CD4-positive, alpha-beta T cell (primary cell): ENCODE measurements around the gene CFAP45. TPM values are rescaled to one million over a fixed set of nuclear protein-coding genes. Genes with fewer than 3 reads are reported as not detected.
"Not testable (repeated sequence)": the region's sequence is repeated elsewhere in the genome, so short reads cannot be mapped to it uniquely, and the experiment has no call there.

Experiments used
- ATAC-seq: fragments of 200-7000 bp; cut with Tn5 transposase; one replicate; pipeline ENCODE4 v1.10.0; 2022; ENCODE audit warnings: mild to moderate bottlenecking; ENCODE audit not compliant: poor library complexity
- CTCF ChIA-PET: fragments of 350-600 bp; sonication (Branson Sonifier 250); formaldehyde crosslinking; loops from one replicate; lab custom pipeline; 2021; ENCODE audit warnings: antibody characterized with exemption, inconsistent platforms; lab: Charles Lee
- POLR2A ChIA-PET: fragments of 350-600 bp; sonication (Branson Sonifier 250); formaldehyde crosslinking; loops from one replicate; lab custom pipeline; 2021; ENCODE audit warnings: antibody characterized with exemption, inconsistent platforms; lab: Charles Lee
- DNase-seq, 14 experiments: peaks; one replicate each; pipeline ENCODE4 v3.0.0-alpha.2; 2013 to 2020; ENCODE audit warnings: mixed read lengths in 2 of 14
- H3K27ac ChIP-seq, 2 donors: one replicate each; pipeline versions ENCODE4 v1.5.1 to v1.7.0; 2013; ENCODE audit warnings: low read length in 2 of 2, low read depth in 1 of 2, mild to moderate bottlenecking in 1 of 2
- H3K27me3 ChIP-seq, 2 experiments: 1 replicate in 1 of 2; 2 replicates in 1 of 2; pipeline versions ENCODE4 v1.6.1 to v1.7.0; 2013; ENCODE audit warnings: low read length in 2 of 2, control low read depth in 1 of 2, mild to moderate bottlenecking in 1 of 2, moderate library complexity in 1 of 2; ENCODE audit not compliant: insufficient read depth in 2 of 2, control insufficient read depth in 1 of 2
- H3K36me3 ChIP-seq: one replicate; pipeline ENCODE4 v1.6.1; 2013; ENCODE audit warnings: low read length, control low read depth; ENCODE audit not compliant: insufficient read depth
- H3K4me1 ChIP-seq: one replicate; pipeline ENCODE4 v1.6.1; 2013; ENCODE audit warnings: low read length, control low read depth; ENCODE audit not compliant: insufficient read depth
- H3K4me3 ChIP-seq: one replicate; pipeline ENCODE4 v1.5.1; 2013; ENCODE audit warnings: mild to moderate bottlenecking, low read length, moderate library complexity
- H3K9me3 ChIP-seq, 2 experiments: 1 replicate in 1 of 2; 2 replicates in 1 of 2; pipeline versions ENCODE4 v1.6.1 to v1.7.0; 2013; ENCODE audit warnings: low read length in 2 of 2, mild to moderate bottlenecking in 2 of 2, control low read depth in 1 of 2, moderate library complexity in 1 of 2; ENCODE audit not compliant: control insufficient read depth in 1 of 2, insufficient read depth in 1 of 2
- H3K27ac Mint-ChIP-seq: one replicate; pipeline ENCODE4 v1.8.0; 2020; ENCODE audit warnings: mixed read lengths
- H3K27me3 Mint-ChIP-seq: one replicate; pipeline ENCODE4 v1.8.0; 2021; ENCODE audit warnings: mixed read lengths
- H3K36me3 Mint-ChIP-seq: one replicate; pipeline ENCODE4 v1.8.0; 2021; ENCODE audit warnings: low read depth, mixed read lengths
- H3K4me1 Mint-ChIP-seq: one replicate; pipeline ENCODE4 v1.8.0; 2021; ENCODE audit warnings: low read depth, mixed read lengths
- H3K4me3 Mint-ChIP-seq: one replicate; pipeline ENCODE4 v1.8.0; 2020; ENCODE audit warnings: mild to moderate bottlenecking, mixed read lengths
- H3K9me3 Mint-ChIP-seq: one replicate; pipeline ENCODE4 v1.8.0; 2020; ENCODE audit warnings: mixed read lengths
- CTCF ChIP-seq: fragments of 200-600 bp; IDR thresholded peaks from one replicate; pipeline ENCODE4 v1.8.0; 2022; ENCODE audit warnings: antibody characterized with exemption, mild to moderate bottlenecking
- intact Hi-C, 2 experiments: fragments of 100-400 bp; cut with DNase I in 1 of 2; cut with micrococcal nuclease in 1 of 2; formaldehyde crosslinking; loops; one replicate each; pipeline versions ENCODE4 v1.15.1 to v1.9.0; 2023 to 2025; cut with DNase I, micrococcal nuclease
- total RNA-seq, 174 experiments: library from RNA in 2 of 174; stranded (reverse) in 2 of 174; gene quantifications; one replicate each; pipeline ENCODE4 v1.2.3 and lab custom pipeline; 2021 to 2026

The CFAP45 gene
- total RNA-seq, 2 experiments from 2014 or later: 8.4 to 9.0 TPM

- intact Hi-C loops: no loop called here
- no peak overlapping the region for H3K4me3 ChIP-seq
- no peak for TF ChIP-seq CTCF
- Mint-ChIP-seq H3K27me3 (no peaks in the 10 kb centered on the region), H3K4me3 (no peak overlapping the region), H3K9me3 (no peaks in the 10 kb centered on the region), H3K36me3 (no peaks in the 10 kb centered on the region), H3K4me1 (peaks cover 14% of the 10 kb centered on the region), H3K27ac (no peak overlapping the region)
- H3K9me3 ChIP-seq: peaks cover 0 to 4% of the 10 kb centered on the region in 2 experiments
- H3K36me3 ChIP-seq: no peaks in the 10 kb centered on the region
- POLR2A ChIA-PET: no interaction called here
- CTCF ChIA-PET: no interaction called here
- DNase-seq (no peak), ATAC-seq (no peak)
- no peak overlapping the region for H3K27ac ChIP-seq
- peaks cover 6% of the 10 kb centered on the region for H3K4me1 ChIP-seq
- no peaks in the 10 kb centered on the region for H3K27me3 ChIP-seq
These were observed 2.6 kb upstream of the CFAP45 start for GRCh38 chr1:159902541-159902940.

- no peak overlapping the region for H3K4me3 ChIP-seq
- H3K9me3 Mint-ChIP-seq: no peaks in the 10 kb centered on the region
- H3K27me3 ChIP-seq: no peaks in the 10 kb centered on the region
- TF ChIP-seq CTCF: no peak
- ChIA-PET POLR2A (no interaction called here), CTCF (interaction anchor here (0.9 kb wide), 1 partner anchor 102 kb away, joined by 3 read pairs; no protein-coding TSS in a partner anchor)
- no peaks in the 10 kb centered on the region for H3K27me3 Mint-ChIP-seq
- peaks cover 6% of the 10 kb centered on the region for H3K4me1 Mint-ChIP-seq
- no peak overlapping the region for H3K27ac Mint-ChIP-seq
- H3K9me3 ChIP-seq: peaks cover 0 to 4% of the 10 kb centered on the region in 2 experiments
- ATAC-seq (no peak), DNase-seq (no peak)
- H3K36me3 ChIP-seq: no peaks in the 10 kb centered on the region
- no peaks in the 10 kb centered on the region for H3K36me3 Mint-ChIP-seq
- no peaks in the 10 kb centered on the region for H3K4me1 ChIP-seq
- H3K4me3 Mint-ChIP-seq: no peak overlapping the region
- intact Hi-C loops: no loop called here
- H3K27ac ChIP-seq: no peak overlapping the region
These were observed 893 bp upstream of the CFAP45 start for GRCh38 chr1:159900755-159901360.

GRCh38 chr1:159899634-159900033 lies 331 bp downstream of the CFAP45 start:
- H3K4me1 Mint-ChIP-seq, H3K27ac ChIP-seq, H3K27me3 ChIP-seq, H3K4me3 ChIP-seq, H3K36me3 Mint-ChIP-seq, ATAC-seq, DNase-seq, H3K9me3 ChIP-seq, CTCF ChIA-PET, H3K27ac Mint-ChIP-seq, H3K4me1 ChIP-seq, H3K9me3 Mint-ChIP-seq, H3K4me3 Mint-ChIP-seq, H3K36me3 ChIP-seq, H3K27me3 Mint-ChIP-seq, intact Hi-C loops, POLR2A ChIA-PET: not testable (repeated sequence)

- ChIA-PET POLR2A (no interaction called here), CTCF (no interaction called here)
- H3K9me3 ChIP-seq: peaks cover 0 to 4% of the 10 kb centered on the region in 2 experiments
- ATAC-seq (no peak), DNase-seq (no peak)
- Mint-ChIP-seq H3K27me3 (no peaks in the 10 kb centered on the region), H3K9me3 (no peaks in the 10 kb centered on the region), H3K27ac (no peak overlapping the region), H3K4me1 (peaks cover 6% of the 10 kb centered on the region), H3K4me3 (no peak overlapping the region), H3K36me3 (no peaks in the 10 kb centered on the region)
- H3K27ac ChIP-seq: no peak overlapping the region
- no peaks in the 10 kb centered on the region for H3K4me1 ChIP-seq
- H3K27me3 ChIP-seq: no peaks in the 10 kb centered on the region
- intact Hi-C loops: no loop called here
- no peak for TF ChIP-seq CTCF
- no peaks in the 10 kb centered on the region for H3K36me3 ChIP-seq
- H3K4me3 ChIP-seq: no peak overlapping the region
These were observed 1.4 kb downstream of the CFAP45 start for GRCh38 chr1:159898527-159898926.
